NCI-H2081 (cell line): ENCODE data around the gene CDKAL1.
"Not testable (repeated sequence)": the region's sequence is repeated elsewhere in the genome, so short reads cannot be mapped to it uniquely, and the experiment has no call there.

ENCODE experiments used
- DNase-seq, 2 experiments: peaks; one replicate each; lab custom pipeline; 2025; lab: John Stamatoyannopoulos, UW

The CDKAL1 gene

GRCh38 chr6:20744911-20745557 lies 210.8 kb downstream of the CDKAL1 start:
- peak in 1 of 2 experiments; percentile 70 for DNase-seq

GRCh38 chr6:20746024-20746423 lies 211.8 kb downstream of the CDKAL1 start:
- DNase-seq, result no peak

DNA sequence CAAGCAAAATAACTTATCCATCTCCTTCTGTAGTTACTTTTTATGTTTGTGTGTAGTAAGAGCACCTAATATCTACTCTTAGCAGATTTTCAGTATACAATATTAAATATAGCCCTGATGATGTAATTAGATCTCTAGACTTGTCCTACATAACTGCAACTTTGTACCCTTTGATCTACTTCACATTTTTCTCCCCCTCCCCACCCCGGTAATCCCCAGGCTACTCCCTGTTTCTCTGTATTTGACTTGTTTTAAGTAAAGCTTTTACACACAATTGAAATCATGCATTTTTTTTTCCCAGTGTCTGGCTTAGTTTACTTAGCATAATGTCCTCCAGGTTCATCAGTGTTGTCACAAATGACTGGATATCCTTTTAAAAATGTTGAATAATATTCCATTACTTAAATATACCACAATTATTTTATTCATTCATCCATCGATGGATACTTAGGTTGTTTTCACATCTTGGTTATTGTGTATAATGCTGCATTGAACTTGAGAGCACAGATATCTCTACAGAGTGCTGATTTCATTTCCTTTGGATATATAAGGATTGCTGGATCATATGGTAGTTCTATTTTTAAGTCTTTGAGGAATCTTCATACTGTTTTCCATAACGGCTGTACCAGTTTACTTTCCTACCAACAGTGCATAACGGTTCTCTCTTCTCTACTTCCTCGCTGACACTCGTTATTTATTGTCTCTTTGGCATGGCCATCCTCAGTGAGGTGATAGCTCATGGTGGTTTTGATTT lies 212.7 kb downstream of the CDKAL1 start:
- no peak for DNase-seq

DNA sequence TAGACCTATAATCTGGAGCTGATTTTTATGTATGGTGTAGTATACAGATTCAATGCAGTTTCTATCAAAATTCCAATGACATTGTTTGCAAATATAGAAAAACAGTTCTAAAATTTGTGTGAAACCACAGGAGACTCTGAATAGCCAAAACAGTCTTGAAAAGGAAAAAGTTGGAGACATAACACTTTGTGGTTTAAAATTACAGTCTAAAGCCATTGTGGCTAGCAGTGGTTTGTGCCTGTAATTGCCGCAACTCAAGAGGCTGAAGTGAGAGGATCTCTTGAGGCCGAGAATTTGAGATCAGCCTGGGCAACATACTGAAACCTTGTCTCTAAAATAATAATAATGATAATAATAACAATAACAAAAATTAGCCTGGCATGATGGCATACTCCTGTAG lies 213.7 kb downstream of the CDKAL1 start:
- no peak for DNase-seq

DNA sequence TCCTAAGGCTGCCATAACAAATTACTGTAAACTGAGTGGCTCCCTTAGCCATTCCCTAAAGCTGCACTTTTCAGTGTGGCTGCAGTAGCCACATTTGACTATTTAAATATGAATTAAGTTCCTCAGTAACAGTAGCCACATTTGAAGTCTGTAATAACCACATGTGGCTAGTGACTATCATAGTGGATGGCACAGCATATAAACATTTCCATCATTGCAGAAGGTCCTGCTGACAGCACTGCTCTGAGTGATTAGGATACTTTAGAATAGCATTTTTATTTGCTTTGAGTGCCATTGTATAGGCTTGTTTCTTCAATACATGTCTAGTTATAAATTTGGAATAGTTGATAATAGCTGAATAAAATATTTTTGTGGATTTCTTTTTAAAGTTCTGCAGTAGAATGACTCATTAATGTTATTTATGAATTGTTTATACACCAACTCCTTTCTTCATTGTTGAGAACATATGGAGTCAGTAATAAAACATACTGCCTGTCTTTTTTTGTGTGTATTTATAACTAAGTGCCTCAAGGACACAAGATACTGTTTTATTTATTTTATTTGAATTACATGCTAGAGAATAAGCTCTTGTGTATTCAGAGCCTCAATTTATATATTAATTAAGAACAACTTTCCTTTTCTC lies 217.2 kb downstream of the CDKAL1 start:
- peak in 1 of 2 experiments; percentile 26 for DNase-seq

GRCh38 chr6:20755631-20756030 lies 221.4 kb downstream of the CDKAL1 start:
- no peak for DNase-seq

DNA sequence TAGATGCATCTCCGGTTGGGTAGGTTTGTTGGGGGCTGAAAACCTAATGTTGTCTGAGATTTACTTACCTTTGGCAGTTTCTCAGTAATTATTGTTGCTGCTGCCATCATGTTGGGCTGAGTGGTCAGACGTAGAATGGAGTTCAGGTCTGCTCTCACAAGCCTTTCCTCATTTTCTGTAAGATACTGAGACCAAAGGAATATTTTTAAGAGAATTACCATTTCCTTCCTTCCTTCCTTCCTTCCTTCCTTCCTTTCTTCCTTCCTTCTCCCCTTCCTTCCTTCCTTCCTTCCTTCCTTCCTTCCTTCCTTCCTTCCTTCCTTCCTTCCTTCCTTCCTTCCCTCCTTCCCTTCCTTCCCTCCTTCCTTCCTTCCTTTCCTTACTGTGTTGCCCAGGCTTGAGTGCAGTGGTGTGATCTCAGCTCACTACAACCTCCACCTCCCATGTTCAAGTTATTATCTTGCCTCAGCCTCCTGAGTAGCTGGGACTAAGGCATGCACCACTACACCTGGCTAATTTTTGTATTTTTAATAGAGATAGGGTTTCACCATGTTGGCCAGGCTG lies 222.4 kb downstream of the CDKAL1 start:
- not testable (repeated sequence) for DNase-seq

DNA sequence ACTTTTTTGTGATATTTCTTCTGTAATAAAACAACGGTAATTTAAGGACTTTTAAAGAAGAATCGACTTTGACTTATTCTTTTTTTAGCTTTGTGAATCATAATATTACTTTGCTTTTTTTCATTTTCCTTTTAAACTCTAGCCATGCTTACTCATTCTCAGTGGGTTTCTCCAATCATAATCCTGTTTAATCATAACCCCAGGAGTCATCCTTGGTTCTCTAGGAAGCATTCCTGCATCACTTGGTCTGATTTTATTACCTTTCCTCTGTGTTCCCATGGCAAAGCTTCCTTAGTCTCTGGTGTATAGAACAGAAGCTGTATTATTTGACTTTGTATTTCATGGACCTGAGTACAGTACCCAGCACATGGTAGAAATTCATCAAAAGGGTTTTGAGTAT lies 223.5 kb downstream of the CDKAL1 start:
- no peak for DNase-seq

DNA sequence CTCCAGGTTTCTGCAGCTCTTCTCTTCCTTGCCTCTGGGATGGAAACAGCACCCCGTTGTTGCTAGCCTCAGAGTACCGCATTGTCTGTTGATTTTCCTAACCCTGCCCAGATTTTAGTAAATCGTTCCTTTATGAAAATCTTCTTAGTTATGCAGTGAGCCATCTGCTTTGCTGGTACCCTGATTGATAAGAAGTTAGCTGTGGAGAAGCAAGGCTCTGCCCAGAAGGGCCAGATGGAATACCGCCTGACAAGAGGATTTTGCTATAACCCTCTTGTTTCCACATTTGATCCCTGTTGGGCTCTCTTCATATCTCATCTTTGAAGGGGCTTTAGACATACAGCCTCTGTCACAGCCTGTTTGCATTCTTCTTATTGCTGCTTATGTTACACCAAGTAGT lies 229.0 kb downstream of the CDKAL1 start:
- DNase-seq, result no peak

DNA sequence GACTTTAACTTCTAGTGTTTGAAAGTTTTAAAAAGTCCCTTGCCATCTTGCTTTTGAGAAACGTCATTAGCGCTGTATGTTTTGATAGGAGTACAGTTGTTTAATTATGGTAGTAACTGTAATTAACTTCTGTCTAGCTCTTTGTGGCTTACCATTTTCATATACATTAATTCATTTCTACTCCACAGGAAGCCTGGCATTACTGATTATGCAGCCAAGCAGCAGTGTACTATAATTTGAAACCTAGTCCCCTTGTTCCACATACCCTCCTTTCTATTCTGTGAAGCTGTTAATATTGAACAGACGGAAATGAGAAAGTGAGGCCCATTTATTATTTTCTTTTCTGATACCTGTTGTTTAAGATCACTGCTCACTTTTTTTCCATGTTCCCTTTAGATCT lies 235.4 kb downstream of the CDKAL1 start:
- peak in 1 of 2 experiments; percentile 54 for DNase-seq

- no peak for DNase-seq
Observed at GRCh38 chr6:20770773-20771172, 236.5 kb downstream of the CDKAL1 start.

- DNase-seq, result no peak
Observed at GRCh38 chr6:20771409-20771808, 237.2 kb downstream of the CDKAL1 start.

- DNase-seq, result no peak
Observed at GRCh38 chr6:20773822-20774221, 239.6 kb downstream of the CDKAL1 start.

DNA sequence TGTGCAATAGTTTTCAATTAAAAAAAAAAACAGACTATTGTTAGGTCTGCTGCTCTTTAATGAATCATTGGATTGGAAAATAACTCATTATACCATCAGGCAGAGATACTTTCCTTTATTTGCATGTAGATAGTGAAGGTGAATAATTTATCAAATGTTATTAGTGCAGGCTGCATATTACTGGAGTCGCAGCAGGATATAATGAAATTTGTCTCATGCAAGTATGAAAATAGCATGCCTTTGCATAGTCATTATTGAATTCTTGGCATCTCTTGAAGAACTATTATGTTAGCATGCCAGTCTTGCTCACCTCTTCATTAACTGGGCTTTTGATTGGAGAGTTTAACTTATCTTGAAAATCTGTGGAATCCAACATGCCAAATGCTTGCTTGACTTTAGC lies 241.7 kb downstream of the CDKAL1 start:
- DNase-seq, result no peak

- no peak for DNase-seq
Observed at GRCh38 chr6:20777801-20778200, 243.5 kb downstream of the CDKAL1 start.

- DNase-seq, result no peak
Observed at GRCh38 chr6:20778459-20778858, 244.2 kb downstream of the CDKAL1 start.

- DNase-seq, result no peak
Observed at GRCh38 chr6:20778912-20779311, 244.7 kb downstream of the CDKAL1 start.

DNA sequence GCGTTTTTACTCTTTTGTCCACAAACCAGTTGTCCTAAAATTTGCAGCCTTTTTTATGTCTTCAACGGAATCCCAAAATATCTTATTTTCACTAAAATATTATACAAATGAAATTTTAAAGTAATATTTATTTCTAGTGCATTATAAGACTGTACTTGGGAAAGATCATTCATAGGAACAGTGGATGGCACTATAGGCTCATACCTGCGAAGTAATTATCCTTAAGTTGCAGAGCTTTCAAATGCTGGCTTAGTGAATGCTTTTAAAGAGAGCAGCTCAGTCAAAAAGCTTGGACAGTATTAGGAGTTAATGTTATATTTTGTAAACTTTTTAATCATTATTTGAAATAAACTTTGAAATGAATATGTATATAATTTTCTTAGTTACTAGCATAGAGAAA lies 254.9 kb downstream of the CDKAL1 start:
- DNase-seq, result peak in 1 of 2 experiments; percentile 65

DNA sequence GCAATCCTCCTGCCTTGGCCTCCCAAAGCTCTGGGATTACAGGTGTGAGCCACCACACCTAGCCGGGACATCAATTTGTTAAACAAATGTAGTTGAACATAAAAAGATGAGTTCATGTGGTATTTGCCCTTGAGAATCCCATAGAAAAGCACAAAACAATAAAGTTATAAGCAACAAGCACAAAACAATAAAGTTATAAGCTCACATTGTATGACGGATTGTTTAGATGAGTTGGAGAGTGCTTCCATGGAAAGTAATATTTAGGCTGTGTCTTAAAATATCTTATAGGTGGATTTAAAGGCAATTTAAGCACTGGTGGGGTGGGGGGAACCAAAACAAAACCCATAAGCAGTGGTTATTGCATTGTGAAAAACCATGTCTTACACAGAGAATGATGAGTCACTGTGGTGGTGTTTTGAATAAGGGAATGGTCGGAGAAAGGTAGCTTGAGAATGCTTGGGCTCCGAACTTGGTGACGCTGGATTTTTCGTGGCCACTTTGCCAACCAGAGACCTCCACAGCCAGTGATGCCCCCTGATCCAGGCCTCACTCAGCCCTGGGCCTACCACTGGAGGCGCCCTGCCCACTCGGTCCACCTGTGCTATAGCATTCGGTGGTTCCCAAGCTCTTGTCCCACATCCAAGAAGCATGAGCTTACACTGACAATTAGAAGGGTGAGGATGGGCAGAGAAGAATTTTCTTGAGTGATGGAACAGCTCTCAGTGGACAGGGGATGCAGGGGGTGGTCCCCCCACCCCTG lies 256.0 kb downstream of the CDKAL1 start:
- no peak for DNase-seq

- DNase-seq, result no peak
Observed at GRCh38 chr6:20791074-20791473, 256.8 kb downstream of the CDKAL1 start.

DNA sequence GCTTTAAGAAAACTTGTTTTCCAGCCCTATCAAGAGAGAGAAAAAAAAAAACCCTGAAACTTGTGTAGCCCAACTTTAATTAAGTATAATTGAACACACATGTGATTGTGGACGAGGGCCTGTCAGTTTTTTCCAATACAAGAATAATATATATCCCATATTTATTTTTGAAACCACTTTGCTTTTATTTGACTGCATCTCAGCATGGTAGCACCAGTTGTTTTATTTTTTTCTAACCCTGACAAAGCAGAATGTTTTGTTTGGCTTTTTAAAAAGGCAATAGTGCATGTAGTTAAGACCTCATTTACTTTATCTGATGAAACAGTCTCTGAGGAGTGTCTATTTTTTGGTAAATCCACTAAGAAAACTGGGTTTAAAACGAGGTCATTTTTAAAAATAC lies 257.7 kb downstream of the CDKAL1 start:
- DNase-seq, result peak in 1 of 2 experiments; percentile 68

DNA sequence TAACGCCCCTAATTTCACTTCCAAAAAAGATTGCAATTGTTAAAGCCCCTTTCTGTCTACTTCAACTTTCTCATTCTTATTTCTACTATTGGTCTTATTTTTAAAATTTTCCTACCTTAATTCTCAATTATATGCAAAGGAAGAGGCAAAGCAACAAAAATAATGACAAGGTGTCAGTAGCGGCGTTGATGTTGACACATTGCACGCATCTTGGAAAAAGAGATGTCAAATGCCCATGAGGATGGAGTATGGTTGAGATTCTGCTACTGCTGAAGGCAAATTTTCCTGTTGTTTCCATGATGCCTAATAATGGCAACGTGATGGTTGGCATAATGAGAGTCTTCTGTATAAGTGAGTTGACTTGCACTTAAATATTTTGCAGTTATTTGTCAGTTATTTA lies 258.9 kb downstream of the CDKAL1 start:
- DNase-seq, result no peak
